OCI-LY3 (cell line): ENCODE results near the gene ELAVL4.

Experiments used
- H2AFZ ChIP-seq: fragments of 200-600, 300-600 bp; shearing (Covaris generic); 2 replicates; pipeline ENCODE4 v1.6.0; 2014; ENCODE audit warnings: antibody characterized with exemption, low read depth, low read length
- H3K27ac ChIP-seq: fragments of 200-600, 300-600 bp; sonication (generic); 2 replicates; pipeline ENCODE4 v1.5.1; 2014; ENCODE audit warnings: mild to moderate bottlenecking, low read length, moderate library complexity, mixed read lengths
- H3K27me3 ChIP-seq: fragments of 200-600, 300-600 bp; sonication (generic); 2 replicates; pipeline ENCODE4 v1.6.1; 2014; ENCODE audit warnings: low read depth, low read length, mixed read lengths
- H3K36me3 ChIP-seq: fragments of 200-600, 300-600 bp; sonication (generic); replicated peaks from 2 replicates; pipeline ENCODE3; 2014; ENCODE audit warnings: low read depth, low read length, mixed read lengths
- H3K4me1 ChIP-seq: fragments of 300-600, 200-600 bp; sonication (generic); 2 replicates; pipeline ENCODE4 v1.6.1; 2014; ENCODE audit warnings: low read length, mixed read lengths
- H3K4me2 ChIP-seq: fragments of 200-600, 300-600 bp; sonication (generic); 2 replicates; pipeline ENCODE4 v1.6.1; 2014; ENCODE audit warnings: low read length, mixed read lengths
- H3K4me3 ChIP-seq: fragments of 300-600, 200-600 bp; sonication (generic); 2 replicates; pipeline ENCODE4 v1.5.1; 2014; ENCODE audit warnings: antibody characterized with exemption, mild to moderate bottlenecking, low read length, moderate library complexity
- H3K79me2 ChIP-seq: fragments of 300-600, 200-600 bp; shearing (Covaris generic); 2 replicates; pipeline ENCODE4 v1.6.1; 2014; ENCODE audit warnings: mild to moderate bottlenecking, low read length, mixed read lengths
- H3K9ac ChIP-seq: fragments of 300-600, 200-600 bp; shearing (Covaris generic); 2 replicates; pipeline ENCODE4 v1.6.0; 2014; ENCODE audit warnings: mild to moderate bottlenecking, low read length, moderate library complexity
- H3K9me3 ChIP-seq: fragments of 200-600, 300-600 bp; shearing (Covaris generic); 2 replicates; pipeline ENCODE4 v1.6.1; 2014; ENCODE audit warnings: low read length, mixed read lengths; ENCODE audit not compliant: insufficient read depth
- H4K20me1 ChIP-seq: fragments of 200-600, 300-600 bp; sonication (generic); 2 replicates; pipeline ENCODE4 v1.6.1; 2016; ENCODE audit warnings: low read length, mixed read lengths; ENCODE audit not compliant: insufficient read depth
- EZH2phosphoT487 ChIP-seq: fragments of 200-600 bp; shearing (Covaris generic); IDR thresholded peaks from 2 replicates; pipeline ENCODE4 v1.6.1; 2018; ENCODE audit warnings: antibody characterized with exemption, mixed run types, low read depth
- TF ChIP-seq, protein P1 (sequence below): fragments of 200-600, 300-600 bp; sonication (generic); IDR thresholded peaks from 2 replicates; pipeline ENCODE4 v1.5.1; 2014; ENCODE audit warnings: antibody characterized with exemption, low read length, low read depth

ELAVL4 gene

GRCh38 chr1:50155541-50155940, 46.8 kb downstream of the ELAVL4 start:
- no peak for TF ChIP-seq EZH2phosphoT487
- TF ChIP-seq, protein P1, sequence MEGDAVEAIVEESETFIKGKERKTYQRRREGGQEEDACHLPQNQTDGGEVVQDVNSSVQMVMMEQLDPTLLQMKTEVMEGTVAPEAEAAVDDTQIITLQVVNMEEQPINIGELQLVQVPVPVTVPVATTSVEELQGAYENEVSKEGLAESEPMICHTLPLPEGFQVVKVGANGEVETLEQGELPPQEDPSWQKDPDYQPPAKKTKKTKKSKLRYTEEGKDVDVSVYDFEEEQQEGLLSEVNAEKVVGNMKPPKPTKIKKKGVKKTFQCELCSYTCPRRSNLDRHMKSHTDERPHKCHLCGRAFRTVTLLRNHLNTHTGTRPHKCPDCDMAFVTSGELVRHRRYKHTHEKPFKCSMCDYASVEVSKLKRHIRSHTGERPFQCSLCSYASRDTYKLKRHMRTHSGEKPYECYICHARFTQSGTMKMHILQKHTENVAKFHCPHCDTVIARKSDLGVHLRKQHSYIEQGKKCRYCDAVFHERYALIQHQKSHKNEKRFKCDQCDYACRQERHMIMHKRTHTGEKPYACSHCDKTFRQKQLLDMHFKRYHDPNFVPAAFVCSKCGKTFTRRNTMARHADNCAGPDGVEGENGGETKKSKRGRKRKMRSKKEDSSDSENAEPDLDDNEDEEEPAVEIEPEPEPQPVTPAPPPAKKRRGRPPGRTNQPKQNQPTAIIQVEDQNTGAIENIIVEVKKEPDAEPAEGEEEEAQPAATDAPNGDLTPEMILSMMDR: no peak
- Histone ChIP-seq H3K4me2 (no peak overlapping the region), H3K36me3 (no peaks in the 10 kb centered on the region), H2AFZ (no peak overlapping the region), H3K27ac (no peak overlapping the region), H3K4me1 (no peaks in the 10 kb centered on the region), H3K4me3 (no peak overlapping the region), H3K79me2 (no peaks in the 10 kb centered on the region), H4K20me1 (no peaks in the 10 kb centered on the region), H3K9me3 (no peaks in the 10 kb centered on the region), H3K9ac (no peak overlapping the region), H3K27me3 (0 out of 2 replicates have a peak, but pooled peaks cover 4% of the 10 kb centered on the region)

DNA sequence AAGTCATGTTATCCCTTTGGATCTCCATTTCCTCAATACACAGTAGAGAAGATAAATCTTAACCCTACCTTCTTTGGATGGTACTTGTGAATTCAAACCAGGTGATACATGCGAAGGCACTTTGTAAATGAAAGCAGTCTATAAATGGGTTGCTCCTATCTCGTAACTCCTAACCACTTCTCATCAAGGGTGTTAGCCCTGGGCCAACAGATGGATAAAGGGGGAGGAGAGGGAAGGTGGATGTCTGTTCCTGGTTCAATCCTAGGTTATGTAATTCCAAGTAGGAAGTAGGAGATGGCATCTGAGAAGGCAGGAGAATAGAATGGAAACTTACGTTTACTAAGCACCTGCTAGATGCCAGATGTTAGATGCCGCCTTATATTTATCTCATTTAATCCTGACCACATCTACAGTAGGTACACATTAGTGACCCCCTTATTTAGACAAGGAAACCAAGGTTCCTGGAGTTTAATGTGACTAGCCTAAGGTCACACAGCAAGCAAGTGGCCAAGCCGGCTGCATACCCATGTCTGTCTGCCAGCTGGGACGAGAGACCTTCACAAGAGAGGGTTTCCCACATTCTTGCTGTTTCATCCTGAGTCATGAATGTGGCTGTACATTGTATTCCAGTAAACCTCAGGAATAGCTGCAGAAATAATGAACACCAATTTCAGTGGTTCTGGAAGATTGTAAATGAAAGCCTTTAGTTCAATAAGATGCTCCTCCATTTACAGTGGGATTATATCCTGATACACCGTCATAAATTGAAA, 47.7 kb downstream of the ELAVL4 start:
- Histone ChIP-seq H3K36me3 (no peaks in the 10 kb centered on the region), H2AFZ (no peak overlapping the region), H3K79me2 (no peaks in the 10 kb centered on the region), H3K9me3 (no peaks in the 10 kb centered on the region), H3K4me2 (no peak overlapping the region), H3K4me3 (no peak overlapping the region), H3K9ac (no peak overlapping the region), H3K27me3 (0 out of 2 replicates have a peak, but pooled peaks cover 4% of the 10 kb centered on the region), H3K27ac (no peak overlapping the region), H4K20me1 (no peaks in the 10 kb centered on the region), H3K4me1 (no peaks in the 10 kb centered on the region)
- TF ChIP-seq, protein P1: no peak
- no peak for TF ChIP-seq EZH2phosphoT487

DNA sequence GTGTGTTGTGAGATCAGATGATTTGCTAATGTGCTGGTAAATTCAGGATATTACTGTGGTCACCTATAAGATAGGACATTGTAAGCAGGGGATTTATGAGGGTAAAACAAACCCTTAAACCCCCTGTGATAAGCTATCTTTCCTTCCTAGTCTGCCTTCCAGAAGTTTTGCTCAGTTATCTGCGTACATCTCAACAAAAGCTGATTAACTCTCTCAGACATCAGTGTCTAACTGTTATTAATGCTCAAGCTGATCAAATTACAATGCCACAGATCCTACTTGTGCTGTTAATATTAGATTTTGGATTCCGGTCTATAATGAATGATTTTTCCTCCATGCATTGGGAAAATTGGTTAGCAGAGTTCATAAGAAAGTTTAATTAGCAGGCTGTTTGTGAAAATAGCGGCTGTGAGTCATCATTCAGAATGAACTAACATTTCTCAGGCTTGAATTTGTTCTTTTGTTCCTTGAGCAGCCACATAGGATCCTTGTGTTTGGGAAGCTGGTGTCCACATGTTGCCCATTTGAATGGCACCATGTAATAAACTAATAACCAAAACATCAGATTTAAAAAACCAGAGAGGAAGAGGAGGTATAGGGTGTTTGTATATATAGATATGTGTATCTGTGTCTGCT, 48.7 kb downstream of the ELAVL4 start:
- Histone ChIP-seq H3K9ac (no peak overlapping the region), H4K20me1 (no peaks in the 10 kb centered on the region), H3K4me3 (no peak overlapping the region), H3K4me2 (no peak overlapping the region), H3K9me3 (no peaks in the 10 kb centered on the region), H3K27ac (no peak overlapping the region), H3K27me3 (0 out of 2 replicates have a peak, but pooled peaks cover 4% of the 10 kb centered on the region), H2AFZ (no peak overlapping the region), H3K79me2 (no peaks in the 10 kb centered on the region), H3K36me3 (no peaks in the 10 kb centered on the region), H3K4me1 (no peaks in the 10 kb centered on the region)
- no peak for TF ChIP-seq EZH2phosphoT487
- TF ChIP-seq, protein P1: no peak

DNA sequence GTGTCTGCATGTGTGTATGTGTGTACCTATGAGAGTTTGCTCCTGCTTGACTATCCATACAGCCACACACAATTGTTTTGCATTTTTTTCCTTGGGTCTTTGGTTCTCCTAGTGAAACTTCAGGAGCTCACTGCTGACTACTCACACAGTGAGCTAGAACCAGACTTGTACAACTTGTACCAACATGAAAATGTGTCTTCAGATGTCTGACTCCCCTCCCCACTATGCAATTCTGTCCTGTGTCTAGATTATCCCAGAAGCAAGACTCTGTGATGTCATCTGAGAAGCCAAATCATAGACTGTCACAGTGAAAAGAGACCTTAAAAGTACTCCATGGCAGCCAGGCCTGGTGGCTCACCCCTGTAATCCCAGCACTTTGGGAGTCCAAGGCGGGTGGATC, 49.7 kb downstream of the ELAVL4 start:
- no peak overlapping the region for H3K4me3 ChIP-seq
- H3K4me2 ChIP-seq: no peak overlapping the region
- no peak for TF ChIP-seq EZH2phosphoT487
- TF ChIP-seq, protein P1: no peak
- H3K9ac ChIP-seq: no peak overlapping the region
- no peak overlapping the region for H3K27ac ChIP-seq
- H3K36me3 ChIP-seq: no peaks in the 10 kb centered on the region
- H3K4me1 ChIP-seq: no peaks in the 10 kb centered on the region
- no peaks in the 10 kb centered on the region for H4K20me1 ChIP-seq
- no peaks in the 10 kb centered on the region for H3K79me2 ChIP-seq
- no peaks in the 10 kb centered on the region for H3K27me3 ChIP-seq
- H3K9me3 ChIP-seq: no peaks in the 10 kb centered on the region
- no peak overlapping the region for H2AFZ ChIP-seq
